HK-2 (cell line): ENCODE results near the gene P2RX7.
A peak's percentile ranks its signal among the peaks of the same experiment; 100 is the strongest.

ENCODE experiments used
- DNase-seq: peaks from one replicate; pipeline ENCODE4 v3.0.0-alpha.2; 2018; ENCODE audit not compliant: unreplicated experiment

Gene P2RX7

DNA sequence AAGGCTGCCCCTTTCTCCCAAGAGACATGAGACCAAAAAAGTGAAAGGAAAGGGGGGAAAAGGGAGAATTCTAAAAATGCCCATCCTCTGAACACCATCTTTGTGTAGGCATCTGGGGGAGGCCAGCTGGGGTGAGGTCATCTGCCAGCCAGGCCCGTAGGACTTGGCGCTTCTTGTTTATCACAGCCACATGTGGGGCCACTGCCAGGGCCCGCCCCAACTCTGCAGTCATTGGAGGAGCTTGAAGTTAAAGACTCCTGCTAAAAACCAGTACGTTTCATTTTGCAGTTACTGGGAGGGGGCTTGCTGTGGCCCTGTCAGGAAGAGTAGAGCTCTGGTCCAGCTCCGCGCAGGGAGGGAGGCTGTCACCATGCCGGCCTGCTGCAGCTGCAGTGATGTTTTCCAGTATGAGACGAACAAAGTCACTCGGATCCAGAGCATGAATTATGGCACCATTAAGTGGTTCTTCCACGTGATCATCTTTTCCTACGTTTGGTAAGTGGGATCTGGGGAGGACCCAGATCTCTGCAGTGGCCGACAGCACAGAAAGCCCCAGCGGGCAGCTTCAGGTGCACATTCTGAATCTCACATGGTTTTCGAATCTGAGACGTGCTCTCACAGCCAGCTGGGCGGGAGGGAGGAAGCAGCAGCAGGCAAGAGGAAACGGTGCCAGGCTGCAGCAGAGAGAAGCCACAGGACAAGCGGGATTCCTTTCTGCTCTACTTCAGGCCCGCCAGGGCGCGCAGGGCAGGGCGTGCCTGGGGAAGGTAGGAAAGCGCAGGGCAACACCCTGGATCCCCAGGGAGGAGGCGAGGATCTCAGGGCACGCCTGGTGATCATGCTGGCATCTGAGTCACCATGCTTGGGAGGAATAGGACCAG, at the start of gene P2RX7:
Gene P2RX7, plus strand, starts transcription at position 276 of the 881 bp plus-strand sequence. Its CDS starts 95 bp downstream, at position 371.
- no peak for DNase-seq

DNA sequence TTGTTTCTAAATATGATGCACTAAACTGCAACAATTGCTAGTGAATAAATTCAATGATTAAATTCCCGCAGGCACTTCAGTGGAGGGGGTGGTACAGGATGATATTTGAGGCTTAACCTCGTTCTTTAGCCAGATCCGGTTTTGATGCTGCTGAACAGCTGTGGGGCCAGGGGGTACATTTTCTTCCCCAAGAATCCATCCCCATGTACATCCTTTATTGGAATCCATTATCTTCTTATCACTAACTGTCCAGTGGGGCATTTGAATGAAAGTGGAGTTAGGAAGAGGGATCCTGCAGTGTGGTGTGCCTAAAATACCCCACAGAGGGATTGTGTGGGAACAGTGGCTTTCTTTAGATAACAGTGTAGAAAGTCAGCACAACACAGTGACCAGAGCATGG, 48.4 kb upstream of the P2RX7 start:
- no peak for DNase-seq

DNA sequence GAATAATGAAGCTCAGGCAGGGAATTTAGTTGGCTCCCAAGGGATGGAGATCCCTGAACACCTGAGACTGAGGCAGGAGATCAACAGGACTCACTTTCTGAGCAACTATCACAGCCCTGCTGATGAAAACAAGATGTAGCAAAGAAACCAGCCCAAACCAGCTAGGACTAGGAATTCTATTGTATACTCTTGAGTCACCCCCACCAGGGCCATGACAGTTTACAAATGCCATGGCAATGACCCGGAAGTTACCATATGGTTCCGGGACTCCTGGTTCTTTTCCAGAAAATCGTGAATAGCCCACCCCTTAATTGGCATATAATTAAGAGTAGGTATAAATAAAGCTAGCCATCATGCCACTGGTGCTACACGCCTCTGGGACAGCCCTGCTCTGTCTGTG, 47.6 kb upstream of the P2RX7 start:
- DNase-seq, result no peak

DNA sequence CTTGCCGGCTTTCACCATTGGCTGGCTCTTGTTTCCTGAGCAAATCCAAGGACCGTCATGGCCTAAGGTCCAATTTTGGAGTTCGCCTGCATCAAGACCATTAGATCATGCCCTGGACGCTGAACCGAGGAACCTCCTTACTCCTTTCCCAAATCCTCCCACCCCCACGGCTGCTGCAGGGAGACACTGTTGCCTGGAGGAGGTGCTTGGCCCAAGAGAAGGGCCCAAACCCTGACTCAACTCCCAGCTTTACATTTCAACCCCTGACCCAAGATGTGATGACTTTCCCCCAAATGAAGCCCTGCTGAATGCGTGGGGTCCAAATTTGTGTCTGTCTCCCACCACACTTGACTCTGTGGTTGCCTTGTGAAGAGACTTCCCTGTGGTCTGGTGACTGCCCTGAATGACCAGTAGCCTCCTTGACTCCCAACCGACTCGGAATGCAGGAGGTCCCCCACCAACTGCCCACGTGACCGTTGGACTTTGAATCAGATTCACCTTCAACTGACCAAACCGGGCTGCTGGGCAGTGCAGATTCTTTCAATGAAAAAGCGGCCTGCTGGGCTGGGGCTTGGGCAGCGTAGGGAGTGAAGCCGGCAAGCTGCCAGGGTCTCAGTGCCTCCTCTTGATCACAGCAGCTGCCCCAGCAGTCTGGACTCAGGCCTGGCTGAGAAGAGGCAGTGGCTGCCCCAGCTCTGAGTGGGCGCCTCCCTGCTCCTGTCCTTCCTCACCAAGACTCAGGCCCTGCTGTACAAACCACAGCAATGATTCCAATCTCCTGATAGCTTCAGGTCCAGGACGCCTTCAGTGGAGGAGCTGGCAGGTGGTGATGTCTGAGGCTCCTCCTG, 46.9 kb upstream of the P2RX7 start:
- DNase-seq, result no peak

DNA sequence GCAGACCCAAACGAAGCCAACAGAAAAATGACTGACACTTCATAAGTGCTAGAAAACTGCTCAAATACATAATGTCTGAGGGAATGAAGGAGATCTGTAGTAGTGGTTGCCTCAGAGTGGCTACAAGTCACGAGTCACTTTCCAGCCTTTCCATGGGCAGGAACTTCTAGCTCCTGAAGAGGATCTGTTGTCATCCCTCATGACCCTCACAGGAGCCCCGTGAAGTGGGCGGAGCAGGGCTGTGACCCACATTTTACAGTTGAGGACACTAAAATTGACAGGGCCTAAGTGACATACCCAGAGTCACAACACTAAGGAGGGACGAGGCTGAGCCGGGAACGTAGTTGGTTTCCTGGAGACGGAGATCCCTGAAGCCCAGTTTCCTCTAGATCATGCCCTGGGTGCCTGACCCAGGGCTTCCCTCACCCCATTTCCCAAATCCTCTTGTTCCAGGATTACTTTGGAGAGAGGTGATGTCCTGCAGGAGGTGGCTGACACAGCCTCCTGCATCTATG, 45.8 kb upstream of the P2RX7 start:
- no peak for DNase-seq

DNA sequence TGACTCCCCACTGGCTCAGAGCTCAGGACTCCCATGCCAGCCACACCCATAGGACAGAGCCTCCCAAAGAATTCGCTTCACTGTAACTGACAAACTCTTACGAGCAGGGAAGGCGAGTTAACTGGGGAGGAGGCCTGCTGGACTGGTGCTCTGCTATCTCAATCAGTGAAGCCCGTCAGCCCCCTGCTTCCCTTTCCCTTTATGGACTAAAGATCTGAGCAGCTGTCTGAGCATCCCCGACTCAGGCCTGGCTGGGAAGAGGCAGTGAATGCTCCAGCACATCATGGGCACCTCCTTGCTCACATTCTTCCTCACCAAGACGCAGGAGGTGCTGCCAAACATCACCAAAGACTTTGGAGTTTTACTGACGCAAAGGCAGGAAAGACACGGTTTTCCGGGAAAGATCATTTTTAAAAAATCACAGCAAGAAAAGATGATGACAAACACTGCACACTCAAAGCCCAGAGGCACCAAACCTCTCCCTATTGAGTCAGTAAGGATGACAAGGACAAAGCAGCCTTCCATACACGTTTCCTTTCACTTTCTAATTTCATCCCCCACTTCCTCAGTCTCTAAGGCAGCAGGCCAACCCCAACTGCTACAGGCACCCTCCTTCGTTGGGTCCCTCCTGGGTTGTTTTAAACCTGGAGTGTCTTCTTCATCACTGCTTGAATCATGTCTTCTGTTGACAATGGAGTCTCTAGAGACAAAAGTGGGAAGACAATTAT, 45.0 kb upstream of the P2RX7 start:
- DNase-seq, result no peak

DNA sequence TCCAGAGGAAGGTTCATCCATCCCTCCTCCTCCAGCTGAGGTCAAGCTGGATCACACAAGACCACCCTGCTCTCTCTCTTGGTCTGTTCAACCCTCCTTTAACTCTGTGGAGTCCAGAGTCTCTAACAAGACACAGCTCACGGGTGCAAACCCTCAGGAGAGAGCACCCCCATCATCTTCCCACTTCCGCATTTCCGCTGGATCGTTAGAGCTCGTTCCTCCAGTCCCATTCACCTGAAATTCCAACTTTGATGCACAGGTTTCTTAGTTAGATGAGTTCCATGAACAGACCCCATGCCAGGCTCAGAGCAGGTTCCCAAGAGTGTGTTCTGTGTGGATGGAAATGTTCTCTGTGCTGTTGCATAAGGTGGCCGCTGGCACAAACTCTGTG, 44.5 kb upstream of the P2RX7 start:
- DNase-seq, result no peak

DNA sequence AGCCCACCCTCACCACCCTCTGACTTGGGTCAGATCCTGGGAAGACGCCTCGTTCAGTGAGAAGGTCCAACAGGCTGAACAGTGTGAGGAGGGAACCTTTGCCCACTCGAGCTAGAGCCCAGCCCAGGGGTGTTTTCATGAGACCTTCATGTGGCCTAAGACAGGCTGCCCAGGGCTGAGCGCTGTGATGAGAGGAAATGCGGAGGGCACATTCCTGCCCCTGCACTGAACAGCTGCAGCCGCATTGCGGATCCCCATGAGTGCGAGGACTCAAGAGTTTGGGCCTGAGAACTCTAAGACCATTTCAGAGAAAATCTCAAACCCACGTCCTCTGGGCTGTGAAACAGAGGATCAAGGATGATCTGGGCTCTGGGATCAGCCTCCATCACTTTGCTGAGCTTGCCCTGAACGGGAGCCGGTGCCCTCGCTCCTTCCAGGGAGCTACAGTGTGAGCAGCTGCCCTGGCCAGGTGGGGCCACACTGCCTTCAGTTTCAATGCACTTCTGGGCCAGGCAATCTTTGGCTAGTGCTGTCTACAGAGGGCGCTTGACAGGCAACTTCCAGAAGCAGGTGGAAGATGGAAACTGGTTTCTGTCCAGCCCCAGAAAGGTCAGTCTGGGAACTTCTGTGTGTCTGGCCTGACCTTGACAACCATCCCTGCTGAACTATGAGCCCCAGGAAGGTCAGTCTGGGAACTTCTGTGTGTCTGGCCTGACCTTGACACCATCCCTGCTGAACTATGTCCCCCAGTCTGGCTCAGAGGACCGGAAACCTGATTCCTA, 43.5 kb upstream of the P2RX7 start:
- DNase-seq, result no peak

DNA sequence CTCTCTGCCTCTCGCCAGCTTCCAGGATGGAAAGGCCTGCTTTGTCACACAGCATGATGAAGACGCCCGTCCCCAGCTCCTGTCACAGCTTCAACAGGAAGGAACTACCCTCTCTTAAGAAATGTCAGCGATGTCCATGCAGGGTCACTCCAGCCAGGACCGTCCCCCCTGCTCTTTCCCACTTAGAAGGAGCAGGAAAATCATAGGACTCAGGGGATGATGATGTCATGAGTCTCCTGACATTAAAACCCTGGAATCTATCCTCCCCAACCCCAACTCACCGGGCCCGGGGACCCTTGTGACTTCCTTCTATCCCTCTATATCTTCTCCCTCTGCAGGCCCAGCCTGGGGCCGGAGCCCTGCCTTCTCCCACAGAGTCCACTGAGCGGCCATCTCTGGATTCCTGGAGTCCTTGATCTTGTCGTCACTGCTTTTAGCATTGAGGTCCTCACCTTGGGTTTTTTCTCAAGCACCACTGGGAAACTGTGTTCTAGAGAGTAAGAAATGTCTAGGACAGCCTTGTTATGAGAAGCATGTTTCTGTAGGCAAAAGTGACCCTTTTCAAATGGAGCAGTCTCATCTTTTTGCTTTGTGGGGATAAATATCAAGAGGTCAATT, 42.8 kb upstream of the P2RX7 start:
- no peak for DNase-seq

DNA sequence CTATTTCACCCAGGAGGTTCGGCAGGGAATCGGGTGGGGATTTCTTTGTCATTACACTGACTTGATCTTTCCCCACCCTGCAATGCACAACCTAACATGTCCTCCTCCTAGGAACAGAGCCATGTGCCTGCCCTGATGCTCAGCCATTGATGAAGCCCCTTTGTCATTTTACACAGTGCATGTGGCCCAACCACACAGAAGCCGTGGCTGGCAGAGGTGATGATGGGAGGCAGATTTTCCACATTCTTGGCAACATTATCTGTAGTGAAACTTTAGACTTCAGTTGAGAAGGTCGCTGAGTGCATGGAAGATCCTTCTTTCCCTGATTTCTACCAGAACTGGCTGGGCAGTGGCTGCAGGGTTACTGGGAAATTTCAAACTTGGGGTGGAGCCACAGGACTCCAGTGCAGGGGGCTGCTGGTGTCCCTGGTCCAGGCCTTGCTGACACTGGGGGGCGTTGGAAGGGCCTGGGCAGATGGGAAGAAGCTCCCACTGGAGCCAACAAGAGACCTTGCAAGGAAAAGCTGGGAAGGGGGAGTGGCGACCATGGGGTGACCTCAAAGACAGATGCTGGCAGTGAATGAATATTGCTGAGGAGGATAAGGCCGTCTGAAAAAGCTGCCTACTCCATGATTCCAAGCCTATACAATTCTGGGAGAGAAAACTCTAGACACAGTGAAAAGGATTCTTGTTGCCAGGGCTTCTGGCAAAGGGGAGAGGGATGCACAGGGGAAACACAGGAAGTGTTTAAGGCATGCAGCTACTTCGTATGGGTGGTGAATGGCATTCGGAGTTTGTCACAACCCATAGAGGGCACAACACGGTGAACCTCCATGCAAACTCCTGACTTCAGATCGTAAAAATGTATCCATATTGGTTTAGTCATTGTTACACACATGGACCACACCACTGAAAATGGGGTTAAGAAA, 41.8 kb upstream of the P2RX7 start:
- no peak for DNase-seq

DNA sequence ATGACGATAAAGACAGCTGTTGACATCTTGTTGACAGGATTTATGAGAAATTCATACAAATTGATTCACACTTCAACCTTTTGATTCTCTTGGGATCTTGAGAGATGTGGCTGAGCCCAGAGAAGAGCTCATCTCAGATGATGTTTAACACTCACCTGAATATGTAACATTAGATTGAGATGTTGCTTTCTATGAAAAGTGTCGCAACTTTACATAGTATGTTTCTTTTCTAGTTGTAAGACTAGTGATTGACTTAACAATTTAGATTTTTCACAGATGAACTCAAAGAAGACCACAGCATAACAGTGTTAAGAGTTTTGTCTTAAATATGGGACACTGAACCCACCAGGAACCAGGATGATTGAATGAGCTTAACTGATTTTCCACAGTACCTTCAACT, 40.6 kb upstream of the P2RX7 start:
- DNase-seq, result no peak

DNA sequence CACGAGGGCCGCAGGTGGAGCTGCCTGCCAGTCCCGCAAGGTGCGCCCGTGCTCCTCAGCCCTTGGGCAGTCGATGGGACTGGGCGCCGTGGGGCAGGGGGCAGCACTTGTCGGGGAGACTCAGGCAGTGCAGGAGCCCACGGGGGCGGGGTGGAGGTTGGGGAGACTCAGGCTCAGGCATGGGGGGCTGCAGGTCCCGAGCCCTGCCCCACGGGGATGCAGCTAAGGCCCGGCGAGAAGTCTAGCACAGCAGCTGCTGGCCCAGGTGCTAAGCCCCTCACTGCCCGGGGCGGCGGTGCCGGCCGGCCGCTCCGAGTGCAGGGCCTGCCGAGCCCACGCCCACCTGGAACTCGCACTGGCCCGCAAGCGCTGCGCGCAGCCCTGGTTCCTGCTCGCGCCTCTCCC, 39.2 kb upstream of the P2RX7 start:
- no peak for DNase-seq

DNA sequence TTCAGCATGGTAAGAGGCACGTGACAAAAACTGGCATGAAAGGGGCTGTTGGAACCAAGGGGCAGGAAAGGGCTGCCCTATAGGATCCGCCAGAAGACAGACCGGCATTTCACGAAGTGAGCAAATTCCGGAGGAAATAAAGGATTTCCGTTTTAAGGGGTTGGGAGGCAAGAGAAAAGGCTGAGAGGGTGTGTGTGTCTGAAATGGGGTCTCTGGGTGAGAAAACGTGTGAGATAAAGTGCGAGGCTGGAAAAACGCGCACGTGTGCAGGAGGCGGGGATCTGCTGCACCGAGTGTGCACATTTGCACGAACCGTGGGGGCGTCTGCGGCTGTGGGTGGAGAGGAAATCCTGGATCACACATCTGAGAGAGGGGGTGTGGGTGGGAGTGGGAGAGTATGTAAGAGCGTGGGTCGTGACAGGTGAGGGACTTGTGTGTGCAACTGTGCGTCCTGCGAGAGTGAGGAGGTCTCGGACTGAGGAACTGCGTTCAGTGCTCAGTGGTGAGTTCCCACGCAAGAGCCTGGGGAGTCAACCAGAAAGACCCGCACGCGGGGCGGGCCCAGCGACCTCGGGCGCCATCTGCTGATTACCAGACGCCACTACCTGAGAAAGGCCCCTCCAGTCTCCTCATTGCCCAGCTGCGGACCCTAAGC, 37.0 kb upstream of the P2RX7 start:
- peak; percentile 71 for DNase-seq

DNA sequence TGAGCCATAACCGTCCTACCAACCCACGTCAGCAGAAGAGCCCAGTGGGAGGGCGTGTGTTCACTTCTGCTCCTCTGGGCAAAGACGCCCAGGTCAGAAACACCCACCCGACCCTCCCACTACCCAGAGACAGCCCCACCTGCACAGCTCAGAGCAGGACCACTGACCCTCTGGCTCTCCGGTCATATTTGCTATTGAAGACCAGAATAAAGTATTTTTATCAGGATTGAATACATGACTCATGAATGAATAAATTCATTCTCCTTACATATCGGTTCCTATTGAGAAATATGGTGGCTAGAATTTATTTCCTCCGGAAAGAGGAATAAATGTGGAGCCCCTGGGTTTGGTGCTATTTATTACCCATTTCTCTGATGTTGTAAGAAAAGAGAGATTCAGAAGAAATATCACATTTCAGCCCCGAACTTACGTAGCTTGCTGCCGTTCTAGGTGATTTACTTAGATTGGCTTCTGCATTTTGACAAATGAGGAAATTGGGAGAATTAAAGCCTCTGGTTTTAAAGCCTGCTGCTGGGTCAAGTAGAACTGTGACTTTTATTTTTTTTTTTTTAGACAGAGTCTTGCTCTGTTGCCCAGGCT, 36.4 kb upstream of the P2RX7 start:
- no peak for DNase-seq

DNA sequence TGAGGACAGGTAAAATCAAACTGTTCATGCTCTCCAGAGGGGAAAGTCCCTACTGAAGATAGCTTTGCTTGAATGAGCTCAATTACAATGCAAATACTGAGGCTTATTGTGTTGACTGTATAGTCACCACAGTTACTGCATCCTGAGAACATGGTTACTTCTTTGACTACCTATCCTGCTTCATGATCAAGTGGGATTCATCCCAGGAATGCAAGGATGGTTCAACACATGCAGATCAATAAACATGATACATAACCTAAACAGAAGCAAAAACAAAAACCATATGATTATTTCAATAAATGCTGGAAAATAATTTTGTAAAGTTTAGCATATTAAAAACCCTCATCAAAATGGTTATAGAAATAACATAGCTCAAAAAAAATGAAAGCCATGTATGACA, 32.9 kb upstream of the P2RX7 start:
- no peak for DNase-seq

DNA sequence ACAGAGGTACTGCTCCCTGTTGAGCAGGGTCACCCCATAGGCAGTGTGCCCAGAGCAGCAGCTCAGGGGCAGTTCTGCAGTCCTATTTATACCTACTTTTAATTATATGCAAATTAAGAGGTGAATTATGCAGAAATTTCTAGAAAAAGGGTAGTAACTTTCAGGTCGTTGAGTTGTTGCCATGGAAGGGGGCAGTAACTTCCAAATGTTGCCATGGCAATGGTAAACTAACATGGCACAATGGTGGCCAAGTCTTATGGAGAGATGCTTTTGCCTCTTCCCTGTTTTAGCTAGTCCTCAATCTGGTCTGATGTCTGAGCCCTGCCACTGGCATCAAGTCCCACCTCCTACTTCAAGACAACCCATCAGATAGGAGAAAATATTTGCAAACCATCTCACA, 30.4 kb upstream of the P2RX7 start:
- DNase-seq, result no peak

DNA sequence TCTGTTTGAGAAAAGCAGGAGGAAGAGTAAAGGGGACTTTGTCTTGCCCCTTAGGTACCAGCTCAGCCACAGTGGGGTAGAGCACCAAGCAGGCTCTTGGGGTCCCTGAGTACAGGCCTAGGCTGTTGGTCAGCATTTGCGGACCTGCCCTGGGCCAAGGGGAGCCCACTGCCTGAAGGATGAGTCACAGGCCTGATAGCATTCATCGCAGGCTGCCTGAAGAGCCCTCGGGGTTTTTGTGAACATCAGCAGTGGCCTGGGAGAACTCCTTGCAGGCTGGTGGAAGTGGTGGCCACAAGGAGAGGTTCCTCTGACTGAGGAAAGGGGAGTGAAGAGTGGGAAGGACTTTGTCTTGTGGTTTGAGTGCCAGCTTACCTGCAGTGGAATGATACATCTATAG, 25.0 kb upstream of the P2RX7 start:
- DNase-seq, result no peak

DNA sequence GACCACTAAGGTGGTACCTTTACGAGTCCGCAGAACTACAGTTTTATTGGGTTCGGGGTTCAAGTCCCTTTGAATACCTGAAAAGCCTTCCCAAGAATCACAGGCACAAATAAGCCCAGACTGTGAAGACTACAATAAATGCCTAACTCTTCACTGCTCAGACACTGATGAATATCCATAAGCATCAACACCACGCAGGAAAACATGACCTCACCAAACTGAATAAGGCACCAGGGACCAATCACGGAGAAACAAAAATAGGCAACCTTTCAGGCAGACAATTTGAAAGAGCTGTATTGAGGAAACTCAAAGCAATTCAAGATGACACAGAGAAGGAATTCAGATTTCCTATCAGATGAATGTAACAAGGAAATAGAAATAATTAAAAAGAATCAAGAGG, 24.2 kb upstream of the P2RX7 start:
- no peak for DNase-seq
